Body of pancreas (tissue), 4 donors: ENCODE measurements around the gene GTF3C5. TPM values are rescaled to one million over a fixed set of nuclear protein-coding genes. Genes with fewer than 3 reads are reported as not detected.
"Not testable (repeated sequence)": the region's sequence is repeated elsewhere in the genome, so short reads cannot be mapped to it uniquely, and the experiment has no call there.

Experiments used
- ATAC-seq: fragments of 150-250 bp; one replicate; pipeline ENCODE4 v1.9.1; 2016
- DNase-seq, 4 donors: peaks; one replicate each; pipeline ENCODE4 v3.0.0-alpha.2; 2019
- H3K27ac ChIP-seq, 4 donors: fragments of 200-600 bp; sonication (generic); 1 replicate in 3 of 4; 2 replicates in 1 of 4; pipeline versions ENCODE4 v1.5.1 to v1.6.1; 2016 to 2019; ENCODE audit warnings: mild to moderate bottlenecking in 1 of 4, mixed read lengths in 1 of 4, moderate library complexity in 1 of 4
- H3K27me3 ChIP-seq, 2 donors: fragments of 200-600 bp; sonication (generic); one replicate each; pipeline ENCODE4 v1.6.0; 2016; ENCODE audit warnings: mild to moderate bottlenecking in 1 of 2
- H3K36me3 ChIP-seq, 2 donors: fragments of 200-600 bp; sonication (generic); replicated peaks in 1 of 2; 2 replicates each; pipeline ENCODE4 v1.5.1; 2016; ENCODE audit warnings: low read depth in 2 of 2; ENCODE audit not compliant: insufficient read depth in 1 of 2
- H3K4me1 ChIP-seq: fragments of 200-600 bp; sonication (generic); one replicate; pipeline ENCODE4 v1.6.0; 2016
- H3K4me3 ChIP-seq, 2 donors: fragments of 200-600 bp; sonication (generic); 1 replicate in 1 of 2; 2 replicates in 1 of 2; pipeline ENCODE4 v1.5.1; 2016 to 2019
- H3K9me3 ChIP-seq, 3 donors: fragments of 200-600 bp; sonication (generic); 1 replicate in 2 of 3; 2 replicates in 1 of 3; pipeline ENCODE4 v1.5.1; 2016
- POLR2A ChIP-seq, 3 donors: fragments of 450-650 bp; IDR thresholded peaks; one replicate each; pipeline ENCODE4 v1.6.1; 2016; ENCODE audit warnings: antibody characterized with exemption in 3 of 3, mild to moderate bottlenecking in 2 of 3
- WGBS, 2 donors: methylation state at CpG; one replicate each; pipeline ENCODE4 v1.1.5; 2017; 5-methylcytosine and 5-hydroxymethylcytosine counted together
- intact Hi-C: fragments of 100-400 bp; cut with DNase I; formaldehyde crosslinking; loops from one replicate; pipeline ENCODE4 v1.15.1; 2023
- total RNA-seq, 2 donors: library from RNA; depleted of rRNA; stranded (reverse); fragments of >200 nt; gene quantifications; one replicate each; pipeline ENCODE4 v1.1.0, GENCODE V29; 2016
- TF ChIP-seq, protein P1 (sequence below), 7 experiments: fragments of 450-650 bp in 4 of 7; fragments of 200-600 bp in 3 of 7; sonication (generic) in 3 of 7; IDR thresholded peaks; one replicate each; pipeline ENCODE4 v1.5.1; 2016 to 2019; ENCODE audit warnings: antibody characterized with exemption in 7 of 7

Gene GTF3C5
- total RNA-seq, 2 donors from 2014 or later: 43.1 to 57.7 TPM

DNA sequence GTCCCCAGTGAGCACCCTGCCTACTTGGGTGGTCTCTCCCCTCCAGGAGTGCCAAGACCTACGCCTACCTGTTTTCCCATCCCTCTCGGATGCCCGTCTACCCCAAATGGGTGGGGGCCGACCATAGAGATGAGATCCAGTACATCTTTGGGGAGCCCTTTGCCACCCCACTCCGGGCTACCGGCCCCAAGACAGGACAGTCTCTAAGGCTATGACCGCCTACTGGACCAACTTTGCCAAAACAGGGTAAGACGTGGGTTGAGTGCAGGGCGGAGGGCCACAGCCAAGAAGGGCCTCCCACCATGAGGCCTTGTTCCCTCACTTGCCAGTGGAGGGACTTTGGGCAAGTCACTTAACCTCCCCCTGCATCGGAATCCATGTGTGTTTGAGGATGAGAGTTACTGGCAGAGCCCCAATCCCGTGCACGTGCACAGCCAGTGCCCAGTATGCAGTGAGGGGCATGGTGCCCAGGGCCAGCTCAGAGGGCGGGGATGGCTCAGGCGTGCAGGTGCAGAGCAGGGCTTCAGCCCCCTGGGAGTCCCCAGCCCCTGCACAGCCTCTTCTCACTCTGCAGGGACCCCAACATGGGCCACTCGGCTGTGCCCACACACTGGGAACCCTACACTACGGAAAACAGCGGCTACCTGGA lies 55.5 kb downstream of the GTF3C5 start:
- TF ChIP-seq POLR2A (IDR thresholded peaks at IDR 0.05): peak in 2 of 3 donors; percentile 20 to 47

DNA sequence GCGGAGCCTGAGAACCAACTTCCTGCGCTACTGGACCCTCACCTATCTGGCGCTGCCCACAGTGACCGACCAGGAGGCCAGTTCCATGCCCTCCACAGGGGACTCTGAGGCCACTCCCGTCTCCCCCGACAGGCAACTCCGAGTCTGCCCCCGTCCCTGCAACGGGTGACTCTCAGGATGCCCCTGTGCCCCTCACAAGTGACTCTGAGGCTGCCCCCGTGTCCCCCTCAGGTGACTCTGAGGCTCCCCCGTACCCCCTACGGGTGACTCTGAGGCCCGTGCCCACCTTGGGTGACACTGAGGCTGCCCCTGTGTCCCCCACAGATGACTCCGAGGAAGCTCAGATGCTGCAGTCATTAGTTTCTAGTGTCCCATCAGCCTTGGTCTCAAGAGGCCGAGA lies 56.1 kb downstream of the GTF3C5 start:
- peak overlapping the region in 3 of 4 donors; percentile 10 to 66 (median 53) for H3K27ac ChIP-seq
- no peaks in the 10 kb centered on the region for H3K9me3 ChIP-seq
- no peaks in the 10 kb centered on the region for H3K27me3 ChIP-seq
- no peak for ATAC-seq
- no peak for TF ChIP-seq POLR2A (IDR thresholded peaks at IDR 0.05)
- TF ChIP-seq, protein P1, sequence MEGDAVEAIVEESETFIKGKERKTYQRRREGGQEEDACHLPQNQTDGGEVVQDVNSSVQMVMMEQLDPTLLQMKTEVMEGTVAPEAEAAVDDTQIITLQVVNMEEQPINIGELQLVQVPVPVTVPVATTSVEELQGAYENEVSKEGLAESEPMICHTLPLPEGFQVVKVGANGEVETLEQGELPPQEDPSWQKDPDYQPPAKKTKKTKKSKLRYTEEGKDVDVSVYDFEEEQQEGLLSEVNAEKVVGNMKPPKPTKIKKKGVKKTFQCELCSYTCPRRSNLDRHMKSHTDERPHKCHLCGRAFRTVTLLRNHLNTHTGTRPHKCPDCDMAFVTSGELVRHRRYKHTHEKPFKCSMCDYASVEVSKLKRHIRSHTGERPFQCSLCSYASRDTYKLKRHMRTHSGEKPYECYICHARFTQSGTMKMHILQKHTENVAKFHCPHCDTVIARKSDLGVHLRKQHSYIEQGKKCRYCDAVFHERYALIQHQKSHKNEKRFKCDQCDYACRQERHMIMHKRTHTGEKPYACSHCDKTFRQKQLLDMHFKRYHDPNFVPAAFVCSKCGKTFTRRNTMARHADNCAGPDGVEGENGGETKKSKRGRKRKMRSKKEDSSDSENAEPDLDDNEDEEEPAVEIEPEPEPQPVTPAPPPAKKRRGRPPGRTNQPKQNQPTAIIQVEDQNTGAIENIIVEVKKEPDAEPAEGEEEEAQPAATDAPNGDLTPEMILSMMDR (IDR thresholded peaks at IDR 0.05): no peak
- WGBS, 2 donors: 51 to 65% methylated on average over 5 to 15 of the region's 15 CpGs
- peak in 2 of 4 donors; percentile 22 to 31 for DNase-seq
- H3K4me1 ChIP-seq: peaks cover 26% of the 10 kb centered on the region
- intact Hi-C loops: no loop called here
- H3K4me3 ChIP-seq: no peak overlapping the region
- no peaks in the 10 kb centered on the region for H3K36me3 ChIP-seq

More for the DNA sequence above, 55.5 kb downstream of the GTF3C5 start:
- intact Hi-C loops, H3K4me3 ChIP-seq, H3K27ac ChIP-seq, ATAC-seq, H3K27me3 ChIP-seq, H3K36me3 ChIP-seq, H3K9me3 ChIP-seq: not testable (repeated sequence)
- peaks cover 30% of the 10 kb centered on the region for H3K4me1 ChIP-seq
- 68% methylated on average over 8 of the region's 17 CpGs; no CpG with 5 or more reads in 1 of the 2 donors for WGBS, 2 donors
- DNase-seq: peak; percentile 38 to 60 (median 50)

DNA sequence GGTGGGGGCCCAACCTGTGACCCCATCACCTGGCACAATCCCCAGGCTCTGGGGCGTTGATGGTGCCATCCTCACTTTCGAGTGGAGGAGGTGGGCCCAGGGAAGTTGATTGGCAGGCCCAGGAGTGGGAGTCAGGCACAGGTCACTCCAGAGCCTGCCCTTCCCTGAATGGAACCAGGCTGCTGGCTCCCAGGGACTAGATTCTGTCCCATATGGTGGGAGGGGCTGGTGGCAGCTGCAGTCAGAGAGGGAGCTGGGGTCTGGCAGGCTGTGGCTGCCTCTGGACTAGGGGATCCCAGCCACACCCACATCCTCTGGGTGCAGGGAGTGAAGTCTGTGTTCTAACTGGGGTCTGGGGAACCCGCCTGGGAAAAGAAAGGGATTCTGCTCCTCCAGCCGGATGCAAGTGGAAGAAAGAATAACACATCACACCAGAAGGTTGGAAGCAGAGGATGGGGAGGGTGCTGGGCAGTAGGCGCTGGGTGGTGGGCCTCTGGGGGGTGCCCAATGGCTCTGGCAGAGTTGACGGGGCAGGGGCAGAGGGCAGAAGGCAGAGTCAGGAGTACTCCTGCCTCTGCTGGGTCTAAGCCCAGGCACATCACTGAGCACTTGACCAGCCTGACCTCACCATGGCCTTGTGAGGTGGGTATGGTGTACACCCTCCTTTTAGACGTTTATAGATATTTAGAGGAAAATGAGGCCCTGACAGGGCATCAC lies 56.8 kb downstream of the GTF3C5 start:
- Histone ChIP-seq H3K36me3 (no peaks in the 10 kb centered on the region), H3K4me1 (peaks cover 22% of the 10 kb centered on the region), H3K4me3 (no peak overlapping the region), H3K9me3 (no peaks in the 10 kb centered on the region), H3K27ac (peak overlapping the region; percentile 10 to 66 (median 52)), H3K27me3 (no peaks in the 10 kb centered on the region)
- TF ChIP-seq, protein P1 (IDR thresholded peaks at IDR 0.05): no peak
- TF ChIP-seq POLR2A (IDR thresholded peaks at IDR 0.05): peak in 2 of 3 donors; percentile 27 to 57
- intact Hi-C loops: no loop called here
- peak; percentile 12 for ATAC-seq
- WGBS, 2 donors: 40 to 41% methylated on average over 5 to 7 of the region's 7 CpGs
- DNase-seq: peak; percentile 44 to 61 (median 58)

DNA sequence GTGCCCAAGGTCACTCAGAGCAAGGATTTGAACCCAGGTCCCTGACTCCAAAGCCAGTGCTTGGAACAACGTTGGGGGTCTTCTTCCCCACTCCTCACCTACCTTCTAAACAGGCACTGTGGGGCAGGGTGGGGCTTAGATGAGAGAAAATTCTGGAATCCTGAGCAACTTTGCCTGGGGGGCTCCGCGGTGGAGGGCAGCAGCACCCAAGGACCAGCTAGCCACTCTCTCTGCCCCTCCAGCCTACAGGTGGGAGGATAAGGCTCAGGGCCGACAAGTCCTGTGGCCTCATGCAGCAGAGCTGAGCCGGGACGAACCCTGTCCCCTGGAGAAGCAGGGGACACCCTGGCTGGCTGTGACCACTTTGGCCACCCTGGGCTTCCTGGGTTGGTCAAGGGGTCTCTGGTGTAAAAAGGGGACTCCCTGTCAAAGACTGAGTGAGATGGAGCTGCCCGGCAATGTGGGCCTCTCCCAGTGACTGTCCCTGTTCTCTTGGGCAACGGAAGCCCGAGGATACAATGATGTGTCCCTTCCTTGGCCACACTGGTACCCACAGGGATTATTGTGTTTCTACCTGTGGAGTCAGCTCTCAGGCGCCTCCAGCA lies 57.5 kb downstream of the GTF3C5 start:
- Histone ChIP-seq H3K9me3 (no peaks in the 10 kb centered on the region), H3K36me3 (no peaks in the 10 kb centered on the region), H3K27me3 (no peaks in the 10 kb centered on the region), H3K4me3 (no peak overlapping the region), H3K27ac (peak overlapping the region; percentile 15 to 66 (median 38)), H3K4me1 (peaks cover 22% of the 10 kb centered on the region)
- 48 to 76% methylated on average over 6 to 10 of the region's 10 CpGs for WGBS, 2 donors
- ATAC-seq: peak; percentile 12
- intact Hi-C loops: no loop called here
- peak; percentile 13 to 39 (median 22) for TF ChIP-seq POLR2A (IDR thresholded peaks at IDR 0.05)
- TF ChIP-seq, protein P1 (IDR thresholded peaks at IDR 0.05): no peak
- peak; percentile 45 to 69 (median 60) for DNase-seq

DNA sequence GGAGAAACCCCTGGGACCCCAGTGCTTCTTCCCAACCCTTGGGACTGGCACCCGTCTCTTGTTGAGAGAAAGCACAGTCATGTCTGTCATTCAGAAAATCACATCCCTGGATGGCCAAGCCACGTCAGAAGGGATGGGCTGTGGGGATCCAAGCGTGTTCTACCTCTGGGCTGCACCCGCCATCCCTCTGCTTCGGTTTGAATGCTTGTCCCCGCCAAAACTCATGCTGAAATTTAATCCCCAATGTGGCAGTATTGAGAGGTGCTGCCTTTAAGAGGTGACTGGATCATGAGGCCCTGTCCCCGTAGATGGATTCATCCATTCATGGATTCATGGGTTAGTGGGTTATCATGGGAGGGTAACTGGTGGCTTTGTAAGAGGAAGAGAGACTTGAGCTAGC lies 58.0 kb downstream of the GTF3C5 start:
- Histone ChIP-seq H3K9me3 (no peaks in the 10 kb centered on the region), H3K27me3 (no peaks in the 10 kb centered on the region), H3K4me3 (no peak overlapping the region), H3K27ac (peak overlapping the region; percentile 15 to 66 (median 38)), H3K4me1 (peaks cover 22% of the 10 kb centered on the region), H3K36me3 (no peaks in the 10 kb centered on the region)
- TF ChIP-seq, protein P1 (IDR thresholded peaks at IDR 0.05): no peak
- TF ChIP-seq POLR2A (IDR thresholded peaks at IDR 0.05): peak in 2 of 3 donors; percentile 41 to 44
- intact Hi-C loops: no loop called here
- DNase-seq (peak in 1 of 4 donors; percentile 59), ATAC-seq (peak; percentile 3)
- WGBS, 2 donors: 32 to 71% methylated on average over 6 to 7 of the region's 7 CpGs
